HG03432 (cell line): ENCODE results near the gene SUMO1.

Experiments
- ATAC-seq: cut with Tn5 transposase; IDR thresholded peaks from one replicate; pipeline ENCODE4 v1.9.1; 2021; ENCODE audit warnings: mild to moderate bottlenecking, moderate library complexity; ENCODE audit not compliant: unreplicated experiment

SUMO1 gene

GRCh38 chr2:202157211-202157990 is 81.0 kb downstream of the SUMO1 start:
- no peak for ATAC-seq
